Immature natural killer cell (primary cell): ENCODE data around the gene CTNNA3. TPM values are rescaled to one million over a fixed set of nuclear protein-coding genes. Genes with fewer than 3 reads are reported as not detected.

Experiments
- DNase-seq, 3 donors: peaks; one replicate each; pipeline ENCODE4 v3.0.0; 2022; ENCODE audit warnings: mixed read lengths in 1 of 3
- H3K27ac Mint-ChIP-seq, 6 donors: one replicate each; pipeline ENCODE4 v1.8.0; 2020; ENCODE audit warnings: mixed read lengths in 6 of 6, mild to moderate bottlenecking in 5 of 6, inconsistent platforms in 4 of 6, moderate library complexity in 3 of 6
- H3K27me3 Mint-ChIP-seq, 3 donors: one replicate each; pipeline ENCODE4 v1.8.0; 2020 to 2021; ENCODE audit warnings: low read depth in 3 of 3, mild to moderate bottlenecking in 3 of 3, mixed read lengths in 3 of 3, moderate library complexity in 3 of 3, inconsistent platforms in 1 of 3
- H3K36me3 Mint-ChIP-seq, 3 donors: one replicate each; pipeline ENCODE4 v1.8.0; 2020; ENCODE audit warnings: mixed read lengths in 3 of 3, inconsistent platforms in 2 of 3, mild to moderate bottlenecking in 2 of 3
- H3K4me1 Mint-ChIP-seq, 2 donors: one replicate each; pipeline ENCODE4 v1.8.0; 2020; ENCODE audit warnings: inconsistent platforms in 2 of 2, mild to moderate bottlenecking in 2 of 2, mixed read lengths in 2 of 2, moderate library complexity in 1 of 2
- H3K4me3 Mint-ChIP-seq, 5 donors: one replicate each; pipeline ENCODE4 v1.8.0; 2020; ENCODE audit warnings: mild to moderate bottlenecking in 5 of 5, mixed read lengths in 5 of 5, inconsistent platforms in 3 of 5, moderate library complexity in 3 of 5
- H3K9me3 Mint-ChIP-seq, 6 donors: one replicate each; pipeline ENCODE4 v1.8.0; 2020; ENCODE audit warnings: mild to moderate bottlenecking in 6 of 6, mixed read lengths in 6 of 6, inconsistent platforms in 4 of 6, moderate library complexity in 3 of 6
- polyA plus RNA-seq, 3 donors: library from polyadenylated mRNA; unstranded; fragments of 300-500 nt; fragmentation: Illumina TruSeq; gene quantifications; one replicate each; pipeline ENCODE4 v1.2.3, GENCODE V29; 2021

The CTNNA3 gene
- polyA plus RNA-seq, 3 donors from 2014 or later = not detected

DNA sequence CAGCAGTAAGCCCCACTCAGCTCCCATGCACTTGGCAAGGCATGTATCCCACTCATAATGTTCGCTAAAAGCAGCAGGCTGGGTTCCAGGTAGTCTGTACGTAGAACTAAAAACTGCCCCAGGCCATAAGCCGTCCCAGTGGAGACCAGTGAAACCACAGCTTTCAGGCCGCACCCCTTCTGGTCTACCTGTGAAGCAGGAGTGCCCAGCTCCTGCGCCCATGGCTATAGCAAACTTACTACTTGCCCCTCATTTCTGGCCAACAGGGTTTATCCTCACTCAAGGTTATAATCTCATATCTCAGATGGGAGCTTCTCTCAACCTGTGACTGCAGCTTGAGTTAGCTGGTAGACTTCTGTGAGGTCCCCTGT lies 1108.3 kb downstream of the CTNNA3 start:
- Mint-ChIP-seq H3K27ac (no peak overlapping the region), H3K27me3 (no peaks in the 10 kb centered on the region), H3K9me3 (peaks cover 6 to 39% (median 16%) of the 10 kb centered on the region in 6 donors), H3K4me1 (no peaks in the 10 kb centered on the region), H3K36me3 (no peaks in the 10 kb centered on the region), H3K4me3 (no peak overlapping the region)
- no peak for DNase-seq

DNA sequence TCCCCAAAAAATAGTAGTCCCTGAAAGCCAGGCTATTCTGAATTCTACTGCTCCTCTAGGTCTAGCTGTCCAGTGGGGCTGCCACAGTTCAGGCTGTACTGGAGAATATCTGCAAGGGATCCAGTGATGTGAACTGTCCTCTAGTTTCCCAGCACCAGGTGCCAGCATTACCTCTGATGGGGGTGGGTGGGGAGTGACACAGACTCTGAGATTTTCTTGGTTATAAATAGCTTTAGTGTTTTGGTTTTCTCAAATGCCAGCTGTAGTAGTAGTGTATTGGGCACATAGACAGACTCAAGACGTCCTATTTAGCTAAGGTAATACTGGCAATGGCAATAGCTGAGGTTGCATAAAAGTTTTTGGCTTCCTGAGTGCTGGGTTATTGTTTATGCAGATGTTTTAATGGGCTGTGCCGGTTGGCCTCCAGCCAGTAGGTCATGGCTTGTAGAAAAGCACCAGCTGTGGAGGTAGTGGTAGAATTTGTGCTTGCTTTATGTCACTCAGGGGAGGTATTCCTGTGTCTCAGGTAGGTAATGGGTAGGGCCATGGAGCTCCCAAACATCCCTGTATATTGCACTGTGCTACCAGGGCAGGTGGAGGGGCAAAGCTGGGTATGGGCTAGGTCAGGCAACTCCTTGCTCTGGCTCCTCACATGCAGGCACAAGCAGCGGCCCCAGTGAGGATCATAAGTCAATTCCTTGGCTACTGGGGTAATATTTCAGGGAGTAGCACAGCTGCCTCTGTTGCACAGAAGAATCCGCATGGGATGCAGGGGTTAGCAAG lies 1108.9 kb downstream of the CTNNA3 start:
- Mint-ChIP-seq H3K27me3 (no peaks in the 10 kb centered on the region), H3K9me3 (peaks cover 6 to 42% (median 19%) of the 10 kb centered on the region in 6 donors), H3K36me3 (no peaks in the 10 kb centered on the region), H3K4me3 (no peak overlapping the region), H3K4me1 (no peaks in the 10 kb centered on the region), H3K27ac (no peak overlapping the region)
- no peak for DNase-seq

DNA sequence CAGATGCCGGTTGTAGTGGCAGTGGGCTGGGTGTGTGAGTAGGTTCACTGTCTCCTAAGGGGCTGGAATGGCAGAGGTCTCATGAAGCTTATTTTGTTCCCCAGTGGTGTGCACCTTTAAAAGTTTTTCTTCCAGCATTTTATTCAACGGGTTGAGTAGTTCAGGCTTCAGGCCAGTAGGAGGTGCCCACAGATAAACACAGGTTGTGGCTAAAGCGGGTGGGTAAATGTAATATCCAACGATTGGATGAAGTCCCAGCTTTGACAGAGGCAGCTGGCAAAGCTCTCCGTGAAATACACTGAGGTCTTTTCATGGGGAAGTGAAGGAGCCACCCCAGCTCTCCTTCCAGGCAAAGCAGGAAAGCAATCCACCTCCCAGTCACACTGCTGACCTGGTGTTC lies 1109.9 kb downstream of the CTNNA3 start:
- no peaks in the 10 kb centered on the region for H3K36me3 Mint-ChIP-seq
- H3K4me3 Mint-ChIP-seq = no peak overlapping the region
- H3K27ac Mint-ChIP-seq = no peak overlapping the region
- H3K9me3 Mint-ChIP-seq = peaks cover 6 to 48% (median 21%) of the 10 kb centered on the region in 6 donors
- DNase-seq = no peak
- H3K27me3 Mint-ChIP-seq = no peaks in the 10 kb centered on the region
- H3K4me1 Mint-ChIP-seq = no peaks in the 10 kb centered on the region

DNA sequence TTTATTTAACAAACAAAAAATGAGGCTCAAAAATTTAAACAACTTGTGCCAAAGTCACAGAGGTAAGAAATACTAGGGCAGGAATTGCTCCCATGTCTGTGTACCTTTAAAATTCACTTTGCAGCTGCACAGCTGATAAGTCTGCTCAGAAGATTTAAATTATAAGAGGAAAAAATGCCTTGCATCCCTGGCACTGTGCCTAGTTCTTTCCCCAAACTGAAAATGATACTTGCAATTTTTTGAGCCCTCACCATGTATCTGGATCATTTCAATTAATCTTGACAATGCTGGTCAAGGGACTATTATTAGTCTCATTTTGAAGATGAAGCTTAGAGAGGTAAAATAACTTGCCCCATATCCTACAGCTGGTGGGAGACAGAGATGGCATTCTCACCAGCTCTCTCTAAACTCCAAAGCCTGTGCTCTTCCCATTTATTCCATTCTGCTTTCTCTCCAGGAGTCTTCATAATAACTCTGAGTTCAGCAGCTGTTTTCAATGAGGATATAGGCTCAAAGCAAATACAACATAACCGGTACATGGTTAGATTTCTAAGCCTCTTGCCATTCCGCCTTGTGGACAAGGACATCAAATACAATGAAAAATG lies 1120.6 kb downstream of the CTNNA3 start:
- DNase-seq = no peak
- no peaks in the 10 kb centered on the region for H3K27me3 Mint-ChIP-seq
- H3K36me3 Mint-ChIP-seq = no peaks in the 10 kb centered on the region
- H3K4me1 Mint-ChIP-seq = no peaks in the 10 kb centered on the region
- H3K9me3 Mint-ChIP-seq = peaks cover 5 to 31% (median 11%) of the 10 kb centered on the region in 6 donors
- no peak overlapping the region for H3K4me3 Mint-ChIP-seq
- no peak overlapping the region for H3K27ac Mint-ChIP-seq

DNA sequence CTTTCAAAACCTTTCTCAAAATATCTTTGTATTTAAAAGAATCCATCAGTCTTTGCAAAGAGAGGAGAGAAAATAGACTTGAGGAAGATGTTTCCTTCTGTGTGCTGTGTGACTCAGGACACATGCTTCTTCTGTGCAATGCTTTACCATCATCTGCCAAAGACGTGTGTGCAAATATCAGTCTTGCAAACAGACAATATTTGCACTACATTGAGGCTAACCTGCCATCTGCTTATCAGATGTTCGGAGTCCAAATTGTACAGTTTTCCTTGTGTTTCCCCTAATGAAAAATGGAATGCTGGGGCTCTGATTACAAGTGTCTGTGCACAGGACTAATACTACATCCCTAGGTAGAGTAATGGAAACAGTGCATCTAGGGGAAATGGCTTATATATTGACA lies 1123.3 kb downstream of the CTNNA3 start:
- Mint-ChIP-seq H3K9me3 (peaks cover 4 to 26% (median 11%) of the 10 kb centered on the region in 6 donors), H3K36me3 (no peaks in the 10 kb centered on the region), H3K27ac (no peak overlapping the region), H3K4me1 (no peaks in the 10 kb centered on the region), H3K27me3 (no peaks in the 10 kb centered on the region), H3K4me3 (no peak overlapping the region)
- no peak for DNase-seq

DNA sequence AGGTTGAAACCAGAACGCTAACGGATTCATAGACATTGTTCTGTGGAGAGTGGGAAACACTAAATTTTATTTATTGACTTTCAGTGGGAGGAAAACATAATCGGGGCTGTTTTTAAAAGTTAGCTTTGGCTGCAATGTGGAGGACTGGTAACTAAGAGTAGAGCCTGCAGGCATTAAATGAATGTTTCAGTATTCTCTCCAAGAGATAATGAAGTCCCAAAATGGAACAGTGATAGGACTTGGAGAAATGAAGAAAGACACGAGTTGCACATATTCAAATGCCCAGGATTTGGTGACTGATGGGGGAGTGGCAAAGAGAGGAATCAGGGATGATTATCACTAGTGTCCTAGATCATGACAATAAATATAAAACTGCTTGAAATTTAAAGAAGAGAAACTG lies 1130.0 kb downstream of the CTNNA3 start:
- Mint-ChIP-seq H3K4me3 (no peak overlapping the region), H3K27me3 (no peaks in the 10 kb centered on the region), H3K9me3 (peaks cover 9 to 46% (median 20%) of the 10 kb centered on the region in 6 donors)

DNA sequence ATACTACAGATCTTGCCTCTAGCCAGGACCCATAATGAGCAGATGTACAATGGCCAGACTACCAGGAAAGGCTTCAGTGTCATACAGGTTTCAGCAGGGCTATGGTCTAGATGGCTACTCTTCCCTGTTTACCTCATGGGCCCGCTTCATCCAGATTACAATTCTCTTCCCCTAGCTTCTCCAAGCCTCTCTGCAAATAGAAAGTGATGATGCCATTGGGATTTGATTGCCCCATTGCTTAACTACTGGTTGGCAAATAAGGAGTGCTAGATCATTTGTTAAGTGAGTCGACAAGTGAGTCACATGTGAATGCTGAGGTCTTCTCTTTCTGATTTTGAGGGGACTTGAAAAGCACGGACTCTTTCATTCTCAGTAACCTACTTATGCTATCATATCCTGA lies 1131.7 kb downstream of the CTNNA3 start:
- H3K27me3 Mint-ChIP-seq = no peaks in the 10 kb centered on the region
- no peak overlapping the region for H3K4me3 Mint-ChIP-seq
- no peaks in the 10 kb centered on the region for H3K4me1 Mint-ChIP-seq
- peaks cover 9 to 52% (median 26%) of the 10 kb centered on the region in 6 donors for H3K9me3 Mint-ChIP-seq
- no peak overlapping the region for H3K27ac Mint-ChIP-seq
- no peak for DNase-seq
- H3K36me3 Mint-ChIP-seq = no peaks in the 10 kb centered on the region

More for the DNA sequence above, 1130.0 kb downstream of the CTNNA3 start:
- Mint-ChIP-seq H3K4me1 (no peaks in the 10 kb centered on the region), H3K27ac (no peak overlapping the region), H3K36me3 (no peaks in the 10 kb centered on the region)
- DNase-seq = no peak

DNA sequence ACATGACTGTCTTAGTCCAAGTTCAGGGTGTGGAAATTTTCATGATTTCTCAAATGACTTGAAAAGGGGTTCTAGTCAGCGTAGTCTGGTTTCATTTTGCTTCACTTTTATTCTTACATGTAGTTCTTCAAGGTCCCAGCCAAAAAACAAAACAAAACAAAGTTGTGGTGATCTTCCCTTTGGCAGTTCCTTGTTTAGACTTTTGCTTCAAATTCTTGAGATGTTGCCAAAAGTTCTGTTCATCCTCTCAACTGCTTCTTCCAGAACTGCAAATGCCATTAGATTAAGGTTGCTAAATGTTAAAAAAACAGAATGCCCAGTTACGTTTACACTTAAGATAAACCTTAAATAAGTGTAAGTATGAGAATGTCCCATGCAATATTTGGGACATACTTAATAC lies 1140.9 kb downstream of the CTNNA3 start:
- peaks cover 5 to 49% (median 17%) of the 10 kb centered on the region in 6 donors for H3K9me3 Mint-ChIP-seq
- H3K4me1 Mint-ChIP-seq = no peaks in the 10 kb centered on the region
- no peak overlapping the region for H3K27ac Mint-ChIP-seq
- H3K36me3 Mint-ChIP-seq = no peaks in the 10 kb centered on the region
- no peak overlapping the region for H3K4me3 Mint-ChIP-seq
- H3K27me3 Mint-ChIP-seq = peaks cover 0 to 2% (median 0%) of the 10 kb centered on the region in 3 donors
- DNase-seq = no peak

DNA sequence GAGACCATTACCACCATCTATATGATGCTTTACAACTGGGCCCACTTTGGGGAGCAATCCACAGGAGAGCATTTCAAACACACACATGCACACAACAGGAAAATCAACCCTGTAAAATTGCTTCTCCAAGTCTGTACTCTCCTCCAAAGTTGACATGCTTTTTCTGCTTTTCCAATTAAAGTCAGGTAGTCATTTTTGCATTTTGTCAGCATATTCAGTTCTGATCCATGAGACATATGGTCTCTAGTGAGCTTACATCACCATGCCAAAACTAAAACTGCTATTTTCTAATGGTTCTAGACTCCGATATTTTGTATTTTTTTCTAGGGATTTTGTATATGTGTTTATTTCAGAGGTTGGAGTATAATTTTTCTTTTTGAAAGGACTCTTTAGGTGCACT lies 1143.7 kb downstream of the CTNNA3 start:
- Mint-ChIP-seq H3K9me3 (peaks cover 5 to 41% (median 21%) of the 10 kb centered on the region in 6 donors), H3K4me3 (no peak overlapping the region), H3K27ac (no peak overlapping the region), H3K36me3 (no peaks in the 10 kb centered on the region), H3K4me1 (no peaks in the 10 kb centered on the region), H3K27me3 (peaks cover 0 to 2% (median 0%) of the 10 kb centered on the region in 3 donors)
- DNase-seq = no peak

DNA sequence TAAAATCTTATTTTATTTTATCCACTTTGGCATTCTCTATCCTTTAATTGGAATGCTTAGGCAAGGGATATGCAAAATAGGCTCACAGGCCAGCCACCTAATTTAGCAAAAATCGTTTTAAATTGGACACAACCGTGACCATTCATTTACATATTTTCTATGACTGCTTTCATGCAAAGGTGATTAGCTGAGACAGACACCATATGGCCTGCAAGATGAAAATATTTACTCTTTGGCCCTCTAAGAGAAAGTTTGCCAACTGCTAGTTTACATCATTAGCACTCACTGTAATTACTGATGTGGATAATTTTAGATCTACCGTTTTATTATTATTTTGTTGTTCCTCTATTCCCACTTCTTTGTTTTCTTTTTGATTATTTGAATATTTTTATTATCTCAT lies 1145.6 kb downstream of the CTNNA3 start:
- DNase-seq = no peak
- Mint-ChIP-seq H3K9me3 (peaks cover 5 to 37% (median 23%) of the 10 kb centered on the region in 6 donors), H3K4me1 (no peaks in the 10 kb centered on the region), H3K27ac (no peak overlapping the region), H3K4me3 (no peak overlapping the region), H3K27me3 (peaks cover 0 to 2% (median 0%) of the 10 kb centered on the region in 3 donors), H3K36me3 (no peaks in the 10 kb centered on the region)

DNA sequence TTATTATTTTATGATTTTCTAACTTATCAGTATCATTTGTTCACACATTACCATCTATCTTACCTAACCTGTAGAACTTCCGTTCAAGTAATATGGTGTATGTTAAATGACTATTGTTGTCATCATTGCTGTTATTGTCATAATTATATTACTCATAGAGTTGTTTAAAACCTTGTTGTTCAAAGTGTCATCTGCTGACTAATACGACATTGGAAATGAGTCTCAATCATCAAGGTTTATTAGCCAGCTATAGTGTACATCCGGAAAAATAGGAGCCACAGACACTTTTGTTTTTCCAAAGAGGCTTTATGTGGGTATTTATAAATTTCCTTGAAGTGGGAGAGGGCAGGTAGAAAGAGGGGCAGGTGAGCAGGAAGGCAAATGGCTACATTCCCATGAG lies 1157.1 kb downstream of the CTNNA3 start:
- Mint-ChIP-seq H3K27ac (no peak overlapping the region), H3K4me1 (no peaks in the 10 kb centered on the region), H3K4me3 (no peak overlapping the region), H3K27me3 (no peaks in the 10 kb centered on the region), H3K9me3 (peaks cover 6 to 41% (median 22%) of the 10 kb centered on the region in 6 donors), H3K36me3 (peaks cover 0 to 4% (median 3%) of the 10 kb centered on the region in 3 donors)
- no peak for DNase-seq

DNA sequence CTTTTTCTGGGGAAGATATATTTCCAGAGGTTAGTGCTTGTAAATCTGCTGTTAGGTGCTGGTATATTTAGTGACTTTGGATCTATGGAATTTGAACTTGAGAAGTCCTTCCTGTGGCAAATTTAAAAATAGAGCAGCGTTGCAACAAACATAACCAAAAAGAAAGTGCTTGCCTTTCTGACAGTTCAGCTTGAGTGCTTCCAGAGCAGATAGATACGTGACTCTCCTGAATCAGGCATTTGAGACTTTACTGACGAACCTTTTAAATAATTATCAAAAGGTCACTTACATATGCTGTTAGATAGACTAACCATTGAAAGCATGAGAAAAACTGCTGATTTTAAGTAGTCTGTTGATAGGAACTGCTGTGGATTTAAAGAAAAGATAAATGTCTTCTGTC lies 1157.6 kb downstream of the CTNNA3 start:
- no peak overlapping the region for H3K4me3 Mint-ChIP-seq
- H3K27ac Mint-ChIP-seq = no peak overlapping the region
- DNase-seq = no peak
- H3K9me3 Mint-ChIP-seq = peaks cover 6 to 43% (median 22%) of the 10 kb centered on the region in 6 donors
- no peaks in the 10 kb centered on the region for H3K4me1 Mint-ChIP-seq
- H3K36me3 Mint-ChIP-seq = peaks cover 0 to 4% (median 3%) of the 10 kb centered on the region in 3 donors
- no peaks in the 10 kb centered on the region for H3K27me3 Mint-ChIP-seq

DNA sequence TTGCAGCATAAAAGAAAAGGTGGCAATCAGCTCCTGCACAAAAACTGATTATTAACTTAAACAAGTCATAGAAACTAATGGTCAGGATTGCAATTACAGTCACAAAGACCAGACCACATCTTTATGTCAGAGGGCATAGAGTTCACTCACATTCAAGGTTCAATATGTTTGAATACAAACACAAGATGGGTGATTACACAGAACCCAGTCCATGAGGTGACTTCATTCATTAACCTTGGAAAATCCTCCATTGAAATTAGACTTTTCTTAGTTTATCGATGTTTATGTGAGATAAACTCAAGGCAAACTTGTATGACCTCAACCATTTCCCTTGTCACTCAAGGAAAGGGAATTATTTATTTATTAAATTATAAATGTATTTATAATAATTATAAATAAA lies 1158.8 kb downstream of the CTNNA3 start:
- H3K4me3 Mint-ChIP-seq = no peak overlapping the region
- no peak overlapping the region for H3K27ac Mint-ChIP-seq
- H3K27me3 Mint-ChIP-seq = no peaks in the 10 kb centered on the region
- DNase-seq = no peak
- H3K36me3 Mint-ChIP-seq = peaks cover 0 to 4% (median 3%) of the 10 kb centered on the region in 3 donors
- H3K9me3 Mint-ChIP-seq = peaks cover 6 to 51% (median 25%) of the 10 kb centered on the region in 6 donors
- H3K4me1 Mint-ChIP-seq = no peaks in the 10 kb centered on the region

DNA sequence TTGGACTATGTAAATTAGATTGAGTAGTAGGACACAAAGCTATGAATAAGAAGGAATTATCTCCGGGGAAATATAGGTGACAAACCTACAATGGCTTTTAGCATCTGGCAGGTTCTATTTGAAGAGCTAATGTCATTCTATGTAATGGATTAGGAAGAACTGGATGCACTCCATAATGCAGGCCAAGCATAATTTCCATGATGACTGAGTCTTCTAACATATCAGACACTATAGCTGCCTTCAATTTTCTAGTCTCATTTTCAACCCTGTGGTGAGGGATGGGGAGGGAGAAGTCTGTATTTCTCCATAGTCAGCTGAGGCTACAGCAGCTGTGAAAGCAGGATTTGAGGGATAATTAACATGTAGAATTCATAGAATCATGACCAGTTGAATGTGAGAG lies 1160.6 kb downstream of the CTNNA3 start:
- H3K27me3 Mint-ChIP-seq = no peaks in the 10 kb centered on the region
- H3K36me3 Mint-ChIP-seq = peaks cover 0 to 4% (median 3%) of the 10 kb centered on the region in 3 donors
- no peaks in the 10 kb centered on the region for H3K4me1 Mint-ChIP-seq
- no peak overlapping the region for H3K4me3 Mint-ChIP-seq
- no peak for DNase-seq
- H3K27ac Mint-ChIP-seq = no peak overlapping the region
- H3K9me3 Mint-ChIP-seq = peaks cover 6 to 54% (median 20%) of the 10 kb centered on the region in 6 donors
